Measurements from ENCODE around the gene CHPF2.

CHPF2 gene

DNA sequence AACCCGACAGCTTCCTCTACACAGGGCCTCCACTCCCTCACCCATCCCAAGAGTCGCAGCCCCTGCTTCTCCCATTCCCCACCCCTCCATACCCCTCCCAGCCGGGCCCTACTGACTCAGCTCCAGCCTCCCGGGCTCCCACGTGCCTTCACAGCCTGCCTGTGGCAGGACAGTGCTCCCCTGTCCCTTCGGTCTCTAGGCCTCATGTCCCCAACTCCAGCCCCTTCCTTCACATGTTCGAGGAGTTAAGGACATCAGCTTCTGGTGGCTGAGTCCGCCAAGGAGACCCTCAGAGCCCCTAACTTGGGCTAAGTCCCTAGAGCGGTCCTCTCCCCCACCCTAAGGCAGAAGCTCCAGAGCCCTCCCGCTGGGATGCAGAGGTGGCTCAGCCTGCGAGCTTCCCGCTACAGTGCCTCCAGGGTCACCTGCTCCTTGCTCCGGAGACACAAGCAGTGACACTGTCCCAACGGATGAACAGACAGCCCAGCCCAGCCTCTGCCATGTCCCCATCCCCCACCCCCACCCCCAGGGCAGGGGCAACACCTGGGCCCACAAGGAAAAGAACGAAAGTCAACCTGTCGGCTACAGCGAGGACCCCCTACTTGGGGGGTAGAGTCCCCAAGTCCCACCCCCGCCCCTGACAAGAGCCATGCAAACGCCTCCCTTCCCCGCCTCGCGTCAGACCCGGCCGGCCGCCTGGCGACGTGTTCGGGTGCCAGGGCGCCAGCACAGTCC is 15.5 kb downstream of the CHPF2 start:
- DNase-seq: no peak

- peak; percentile 25 for DNase-seq
Measured at GRCh38 chr7:151248346-151249033, 16.2 kb downstream of the CHPF2 start, which contains the start of gene SMARCD3. Gene SMARCD3 (minus strand): TSS chr7:151248694. CDS start chr7:151248562, 132 bp downstream.

GRCh38 chr7:151249034-151249731 is 16.9 kb downstream of the CHPF2 start:
- DNase-seq: peak; percentile 72

GRCh38 chr7:151249732-151250072 is 17.4 kb downstream of the CHPF2 start:
- DNase-seq: no peak

GRCh38 chr7:151250181-151251132 is 18.2 kb downstream of the CHPF2 start:
- DNase-seq: no peak

GRCh38 chr7:151251328-151251688 is 19.0 kb downstream of the CHPF2 start:
- no peak for DNase-seq

- peak; percentile 27 for DNase-seq
Measured at GRCh38 chr7:151251689-151252560, 19.6 kb downstream of the CHPF2 start.

GRCh38 chr7:151252561-151252835 is 20.2 kb downstream of the CHPF2 start:
- no peak for DNase-seq

GRCh38 chr7:151252961-151253711 is 20.9 kb downstream of the CHPF2 start:
- no peak for DNase-seq

- DNase-seq: no peak
Measured at GRCh38 chr7:151254316-151254715, 22.0 kb downstream of the CHPF2 start.

- DNase-seq: no peak
Measured at GRCh38 chr7:151254851-151255250, 22.6 kb downstream of the CHPF2 start.

DNA sequence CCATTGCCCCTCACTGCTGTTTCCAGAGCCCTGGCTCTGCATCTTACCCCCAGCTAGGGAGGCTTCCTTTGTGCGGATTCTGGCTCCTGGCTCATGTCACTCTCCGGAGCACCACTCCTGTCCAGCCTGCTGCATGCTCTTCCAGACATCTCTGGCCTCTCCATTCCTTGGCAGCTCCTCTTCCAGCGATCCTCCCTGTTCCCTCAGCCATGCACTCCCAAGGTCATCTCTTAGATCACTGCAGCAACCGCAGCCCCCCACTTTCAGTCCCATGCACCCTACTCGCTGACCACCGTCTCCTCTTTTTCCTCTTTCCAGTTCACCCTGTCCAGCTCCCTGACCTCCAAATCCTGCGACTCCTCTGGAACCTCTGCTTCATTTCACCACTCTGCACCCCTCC is 23.1 kb downstream of the CHPF2 start:
- DNase-seq: no peak

DNA sequence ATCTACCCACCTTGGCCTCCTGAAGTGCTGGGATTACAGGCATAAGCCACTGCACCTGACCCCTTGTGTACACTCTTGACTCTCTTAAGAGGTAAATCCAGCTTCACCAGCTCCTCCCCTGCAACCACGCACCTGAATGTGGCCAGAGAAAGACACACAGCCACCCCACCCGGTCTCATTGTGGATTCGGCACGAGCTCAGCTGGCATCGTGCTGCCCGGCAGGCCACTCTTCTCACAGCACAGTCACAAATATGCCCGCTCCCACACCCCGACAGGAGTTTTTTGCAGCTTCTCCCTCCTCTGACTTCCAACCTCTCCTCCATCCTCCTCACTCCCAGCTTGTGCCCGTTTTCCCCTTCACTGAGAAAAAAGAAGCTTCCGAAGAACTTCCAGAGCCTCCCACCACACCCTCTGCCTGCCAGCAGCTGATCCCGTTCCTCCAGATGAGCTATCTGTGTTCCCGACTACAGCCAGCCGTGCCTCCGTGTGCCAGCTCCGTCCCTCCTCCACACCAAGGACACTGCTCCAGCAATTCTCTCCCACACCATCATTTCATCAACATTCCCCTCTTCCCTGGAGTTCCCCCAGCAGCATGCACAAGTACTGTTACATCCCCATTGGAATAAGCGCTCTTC is 24.2 kb downstream of the CHPF2 start:
- DNase-seq: no peak

GRCh38 chr7:151257990-151258389 is 25.7 kb downstream of the CHPF2 start:
- DNase-seq: no peak

GRCh38 chr7:151260471-151260870 is 28.2 kb downstream of the CHPF2 start:
- no peak for DNase-seq

DNA sequence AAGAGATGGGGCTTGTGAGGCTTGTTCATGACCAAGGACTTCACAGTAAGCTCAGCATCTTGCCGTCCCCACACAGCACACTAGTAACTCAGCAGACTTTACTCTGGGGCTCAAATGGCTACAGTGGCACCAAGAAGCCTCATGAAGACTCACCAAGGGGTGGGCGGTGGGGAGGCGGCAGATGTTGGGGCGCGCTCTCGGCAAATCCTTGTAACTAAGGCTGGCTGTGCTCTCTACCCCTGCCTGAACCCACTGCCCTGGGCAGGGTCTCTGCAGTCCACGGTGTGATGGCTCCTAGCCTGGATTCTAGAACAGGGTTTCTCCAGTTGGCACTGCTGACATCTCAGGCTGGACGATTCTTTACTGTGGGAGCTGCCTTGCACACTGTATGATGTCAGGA is 28.6 kb downstream of the CHPF2 start:
- DNase-seq: no peak

GRCh38 chr7:151261529-151261928 is 29.2 kb downstream of the CHPF2 start:
- no peak for DNase-seq

- DNase-seq: no peak
Measured at GRCh38 chr7:151264615-151265014, 32.3 kb downstream of the CHPF2 start.

DNA sequence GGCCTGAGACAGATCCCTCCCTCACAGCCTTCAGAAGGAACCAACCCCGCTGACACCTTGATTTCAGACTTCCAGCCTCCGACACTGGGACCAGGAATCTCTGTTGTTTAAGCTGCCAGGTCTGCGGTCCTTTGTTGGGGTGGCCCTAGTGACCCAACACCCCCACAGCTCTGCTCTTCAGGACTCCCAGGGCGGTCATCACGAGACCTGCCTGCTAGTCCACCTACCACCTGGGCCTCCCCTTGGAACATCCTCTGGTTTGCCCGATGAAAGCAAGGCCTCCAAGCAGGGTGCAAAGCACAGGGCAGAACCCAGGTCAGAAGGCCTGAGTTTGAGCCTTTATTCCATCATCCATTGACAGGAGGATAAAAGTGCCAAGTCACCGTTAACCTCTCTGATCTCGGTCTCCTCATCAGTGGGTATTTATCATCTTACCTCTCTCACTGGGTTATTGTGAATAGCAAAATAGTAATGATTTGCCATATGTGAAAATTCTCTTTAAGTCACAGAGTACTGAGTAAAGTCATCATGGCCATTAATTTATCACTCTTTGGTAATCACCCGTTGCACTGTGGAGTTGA is 33.2 kb downstream of the CHPF2 start:
- no peak for DNase-seq

- no peak for DNase-seq
Measured at GRCh38 chr7:151269511-151269910, 37.2 kb downstream of the CHPF2 start.
